Transverse colon (tissue), 4 donors: Measurements from ENCODE around the gene PCSK6.

Experiments used
- POLR2AphosphoS5 ChIP-seq, 3 donors: sonication (generic); formaldehyde crosslinking; IDR thresholded peaks; one replicate each; pipeline ENCODE4 v1.6.1; 2016; ENCODE audit warnings: antibody characterized with exemption in 3 of 3
- TF ChIP-seq, protein P1 (sequence below), 5 experiments: fragments of 200-600 bp in 3 of 5; fragments of 450-650 bp in 2 of 5; sonication (generic) in 3 of 5; IDR thresholded peaks; 1 replicate in 2 of 5; 2 replicates in 3 of 5; pipeline ENCODE4 v1.5.1; 2016 to 2017; ENCODE audit warnings: antibody characterized with exemption in 5 of 5, inconsistent platforms in 3 of 5, mild to moderate bottlenecking in 2 of 5, moderate library complexity in 1 of 5

- TF ChIP-seq, protein P1, sequence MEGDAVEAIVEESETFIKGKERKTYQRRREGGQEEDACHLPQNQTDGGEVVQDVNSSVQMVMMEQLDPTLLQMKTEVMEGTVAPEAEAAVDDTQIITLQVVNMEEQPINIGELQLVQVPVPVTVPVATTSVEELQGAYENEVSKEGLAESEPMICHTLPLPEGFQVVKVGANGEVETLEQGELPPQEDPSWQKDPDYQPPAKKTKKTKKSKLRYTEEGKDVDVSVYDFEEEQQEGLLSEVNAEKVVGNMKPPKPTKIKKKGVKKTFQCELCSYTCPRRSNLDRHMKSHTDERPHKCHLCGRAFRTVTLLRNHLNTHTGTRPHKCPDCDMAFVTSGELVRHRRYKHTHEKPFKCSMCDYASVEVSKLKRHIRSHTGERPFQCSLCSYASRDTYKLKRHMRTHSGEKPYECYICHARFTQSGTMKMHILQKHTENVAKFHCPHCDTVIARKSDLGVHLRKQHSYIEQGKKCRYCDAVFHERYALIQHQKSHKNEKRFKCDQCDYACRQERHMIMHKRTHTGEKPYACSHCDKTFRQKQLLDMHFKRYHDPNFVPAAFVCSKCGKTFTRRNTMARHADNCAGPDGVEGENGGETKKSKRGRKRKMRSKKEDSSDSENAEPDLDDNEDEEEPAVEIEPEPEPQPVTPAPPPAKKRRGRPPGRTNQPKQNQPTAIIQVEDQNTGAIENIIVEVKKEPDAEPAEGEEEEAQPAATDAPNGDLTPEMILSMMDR (IDR thresholded peaks at IDR 0.05): no peak
- TF ChIP-seq POLR2AphosphoS5 (IDR thresholded peaks at IDR 0.05): no peak
These were observed 118.0 kb downstream of the PCSK6 start for GRCh38 chr15:101371519-101371918.
